Tibial nerve (tissue), 4 donors: ENCODE results near the gene CPNE8.

Experiments
- EP300 ChIP-seq, 2 donors: sonication (generic); formaldehyde crosslinking; IDR thresholded peaks; one replicate each; pipeline ENCODE4 v1.6.1; 2017; ENCODE audit warnings: antibody characterized with exemption in 2 of 2, mild to moderate bottlenecking in 1 of 2
- POLR2A ChIP-seq, 2 donors: fragments of 450-650 bp; IDR thresholded peaks; one replicate each; pipeline ENCODE4 v1.6.1; 2017; ENCODE audit warnings: antibody characterized with exemption in 2 of 2, mild to moderate bottlenecking in 2 of 2, moderate library complexity in 2 of 2
- TF ChIP-seq, protein P1 (sequence below), 5 experiments: fragments of 200-600 bp in 3 of 5; fragments of 450-650 bp in 2 of 5; sonication (generic) in 3 of 5; IDR thresholded peaks; one replicate each; pipeline ENCODE4 v1.5.1; 2016 to 2019; ENCODE audit warnings: antibody characterized with exemption in 5 of 5, mild to moderate bottlenecking in 3 of 5, moderate library complexity in 2 of 5

DNA sequence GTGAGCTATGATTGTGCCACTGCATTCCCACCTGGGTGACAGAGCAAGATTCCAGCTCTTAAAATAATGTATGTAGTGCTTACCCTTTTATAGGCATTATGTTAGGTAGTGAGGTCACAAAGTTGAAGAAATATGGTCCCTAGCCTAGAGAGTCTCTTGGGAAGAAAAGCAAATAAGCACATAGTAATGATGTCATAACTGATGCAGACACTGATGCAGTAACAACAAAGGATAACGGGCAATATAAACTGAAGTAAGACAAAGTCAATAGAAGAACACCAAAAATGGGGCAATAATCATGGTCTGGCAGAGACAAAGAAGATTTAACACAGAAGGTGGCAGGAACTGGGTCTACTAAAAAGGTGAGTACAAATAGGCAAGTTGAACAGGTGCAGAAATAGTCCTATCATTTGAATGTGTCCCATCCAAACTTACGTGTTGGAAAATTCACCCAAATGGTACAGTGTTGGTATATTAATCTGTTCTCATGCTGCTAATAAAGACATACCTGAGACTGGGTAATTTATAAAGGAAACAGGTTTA lies 93.5 kb downstream of the CPNE8 start:
- TF ChIP-seq, protein P1, sequence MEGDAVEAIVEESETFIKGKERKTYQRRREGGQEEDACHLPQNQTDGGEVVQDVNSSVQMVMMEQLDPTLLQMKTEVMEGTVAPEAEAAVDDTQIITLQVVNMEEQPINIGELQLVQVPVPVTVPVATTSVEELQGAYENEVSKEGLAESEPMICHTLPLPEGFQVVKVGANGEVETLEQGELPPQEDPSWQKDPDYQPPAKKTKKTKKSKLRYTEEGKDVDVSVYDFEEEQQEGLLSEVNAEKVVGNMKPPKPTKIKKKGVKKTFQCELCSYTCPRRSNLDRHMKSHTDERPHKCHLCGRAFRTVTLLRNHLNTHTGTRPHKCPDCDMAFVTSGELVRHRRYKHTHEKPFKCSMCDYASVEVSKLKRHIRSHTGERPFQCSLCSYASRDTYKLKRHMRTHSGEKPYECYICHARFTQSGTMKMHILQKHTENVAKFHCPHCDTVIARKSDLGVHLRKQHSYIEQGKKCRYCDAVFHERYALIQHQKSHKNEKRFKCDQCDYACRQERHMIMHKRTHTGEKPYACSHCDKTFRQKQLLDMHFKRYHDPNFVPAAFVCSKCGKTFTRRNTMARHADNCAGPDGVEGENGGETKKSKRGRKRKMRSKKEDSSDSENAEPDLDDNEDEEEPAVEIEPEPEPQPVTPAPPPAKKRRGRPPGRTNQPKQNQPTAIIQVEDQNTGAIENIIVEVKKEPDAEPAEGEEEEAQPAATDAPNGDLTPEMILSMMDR (IDR thresholded peaks at IDR 0.05): no peak
- TF ChIP-seq POLR2A (IDR thresholded peaks at IDR 0.05) (no peak), EP300 (IDR thresholded peaks at IDR 0.05) (no peak)
